Measurements from ENCODE around the gene ZMYM1. TPM values are rescaled to one million over a fixed set of nuclear protein-coding genes. Genes with fewer than 3 reads are reported as not detected.
"Not testable (repeated sequence)": the region's sequence is repeated elsewhere in the genome, so short reads cannot be mapped to it uniquely, and the experiment has no call there.

The ZMYM1 gene
- total RNA-seq, 2 experiments from 2014 or later, result 6.8 to 8.9 TPM

- no peak overlapping the region for H3K4me3 Mint-ChIP-seq
- TF ChIP-seq CTCF (IDR thresholded peaks at IDR 0.05), result no peak
- no peaks in the 10 kb centered on the region for H3K4me1 Mint-ChIP-seq (ENCODE audit: low read depth)
- ATAC-seq (no peak), DNase-seq (no peak)
- no peaks in the 10 kb centered on the region for H3K9me3 Mint-ChIP-seq
- peaks cover 6% of the 10 kb centered on the region for H3K27me3 Mint-ChIP-seq
- H3K27ac Mint-ChIP-seq, result no peak overlapping the region
- POLR2A ChIA-PET, result no interaction called here
- no peaks in the 10 kb centered on the region for H3K36me3 Mint-ChIP-seq (ENCODE audit: low read depth)
- CTCF ChIA-PET, result no interaction called here
- intact Hi-C loops (cut with micrococcal nuclease), result no loop called here
These were observed 25.8 kb upstream of the ZMYM1 start for GRCh38 chr1:35053433-35053832.

GRCh38 chr1:35054282-35054681 is 24.9 kb upstream of the ZMYM1 start:
- CTCF ChIA-PET; H3K4me1 Mint-ChIP-seq (ENCODE audit: low read depth): not testable (repeated sequence)

GRCh38 chr1:35058321-35058720 is 20.9 kb upstream of the ZMYM1 start:
- POLR2A ChIA-PET; DNase-seq; H3K9me3 Mint-ChIP-seq; intact Hi-C loops (cut with micrococcal nuclease); H3K36me3 Mint-ChIP-seq (ENCODE audit: low read depth); CTCF ChIA-PET; H3K27ac Mint-ChIP-seq; H3K4me1 Mint-ChIP-seq (ENCODE audit: low read depth); H3K4me3 Mint-ChIP-seq; ATAC-seq: not testable (repeated sequence)
- H3K27me3 Mint-ChIP-seq, result peaks cover 16% of the 10 kb centered on the region

More at GRCh38 chr1:35054282-35054681, 24.9 kb upstream of the ZMYM1 start:
- peaks cover 11% of the 10 kb centered on the region for H3K27me3 Mint-ChIP-seq
- intact Hi-C loops (cut with micrococcal nuclease); ATAC-seq; H3K27ac Mint-ChIP-seq; H3K9me3 Mint-ChIP-seq; H3K4me3 Mint-ChIP-seq; H3K36me3 Mint-ChIP-seq (ENCODE audit: low read depth); DNase-seq; POLR2A ChIA-PET: not testable (repeated sequence)

- Mint-ChIP-seq H3K4me3 (no peak overlapping the region), H3K9me3 (no peaks in the 10 kb centered on the region), H3K36me3 (ENCODE audit: low read depth) (no peaks in the 10 kb centered on the region), H3K27ac (no peak overlapping the region), H3K4me1 (ENCODE audit: low read depth) (no peaks in the 10 kb centered on the region), H3K27me3 (peaks cover 18% of the 10 kb centered on the region)
- no peak for DNase-seq
- ATAC-seq, result no peak
- intact Hi-C loops (cut with micrococcal nuclease), result no loop called here
- TF ChIP-seq CTCF (IDR thresholded peaks at IDR 0.05), result no peak
- CTCF ChIA-PET, result no interaction called here
- POLR2A ChIA-PET, result no interaction called here
These were observed 20.2 kb upstream of the ZMYM1 start for GRCh38 chr1:35058988-35059387.

GRCh38 chr1:35062518-35063196 is 16.5 kb upstream of the ZMYM1 start:
- ChIA-PET CTCF (no interaction called here), POLR2A (interaction anchor here (1.1 kb wide), 1 partner anchor 16 kb away, joined by 5 read pairs; no protein-coding TSS in a partner anchor)
- intact Hi-C loops (cut with micrococcal nuclease), result no loop called here
- no peaks in the 10 kb centered on the region for H3K36me3 Mint-ChIP-seq (ENCODE audit: low read depth)
- ATAC-seq (no peak), DNase-seq (no peak)
- H3K4me3 Mint-ChIP-seq, result no peak overlapping the region
- H3K27me3 Mint-ChIP-seq, result peaks cover 15% of the 10 kb centered on the region
- TF ChIP-seq CTCF (IDR thresholded peaks at IDR 0.05), result no peak
- no peaks in the 10 kb centered on the region for H3K4me1 Mint-ChIP-seq (ENCODE audit: low read depth)
- H3K9me3 Mint-ChIP-seq, result no peaks in the 10 kb centered on the region
- no peak overlapping the region for H3K27ac Mint-ChIP-seq

- no peaks in the 10 kb centered on the region for H3K4me1 Mint-ChIP-seq (ENCODE audit: low read depth)
- CTCF ChIA-PET, result no interaction called here
- ATAC-seq, result no peak
- no peak for DNase-seq
- no peaks in the 10 kb centered on the region for H3K36me3 Mint-ChIP-seq (ENCODE audit: low read depth)
- H3K27ac Mint-ChIP-seq, result no peak overlapping the region
- intact Hi-C loops (cut with micrococcal nuclease), result no loop called here
- no peak overlapping the region for H3K4me3 Mint-ChIP-seq
- no peaks in the 10 kb centered on the region for H3K9me3 Mint-ChIP-seq
- POLR2A ChIA-PET, result no interaction called here
- no peak for TF ChIP-seq CTCF (IDR thresholded peaks at IDR 0.05)
- H3K27me3 Mint-ChIP-seq, result peaks cover 7% of the 10 kb centered on the region
These were observed 14.9 kb upstream of the ZMYM1 start for GRCh38 chr1:35064265-35064664.

Data from activated CD8-positive, alpha-beta T cell treated with anti-CD3 and anti-CD28 coated beads for 36 hours (primary cell).